Lung (tissue), 12 donors: ENCODE results near the gene AHRR. TPM values are rescaled to one million over a fixed set of nuclear protein-coding genes. Genes with fewer than 3 reads are reported as not detected.

Experiments
- ATAC-seq: fragments of 200-7000 bp; cut with Tn5 transposase; one replicate; pipeline ENCODE4 v1.9.1; 2020; ENCODE audit warnings: moderate number of reproducible peaks; ENCODE audit not compliant: insufficient read depth, low FRiP score
- DNase-seq, 3 donors: peaks; one replicate each; pipeline ENCODE4 v3.0.0-alpha.2; 2013 to 2017
- H3K27ac ChIP-seq, 2 donors: one replicate each; pipeline ENCODE4 v1.5.1; 2013; ENCODE audit warnings: mild to moderate bottlenecking in 2 of 2, moderate library complexity in 2 of 2, control low read depth in 1 of 2, inconsistent platforms in 1 of 2, low read depth in 1 of 2, low read length in 1 of 2
- H3K27me3 ChIP-seq, 3 donors: one replicate each; pipeline ENCODE4 v1.5.1; 2013; ENCODE audit warnings: low read length in 2 of 3; ENCODE audit not compliant: control insufficient read depth in 3 of 3, insufficient read depth in 3 of 3
- H3K36me3 ChIP-seq, 4 donors: one replicate each; pipeline ENCODE4 v1.5.1; 2013; ENCODE audit warnings: low read length in 4 of 4, mild to moderate bottlenecking in 1 of 4, moderate library complexity in 1 of 4; ENCODE audit not compliant: control insufficient read depth in 4 of 4, insufficient read depth in 4 of 4
- H3K4me1 ChIP-seq, 5 donors: one replicate each; pipeline ENCODE4 v1.5.1; 2013; ENCODE audit warnings: low read length in 5 of 5, mild to moderate bottlenecking in 2 of 5, moderate library complexity in 1 of 5; ENCODE audit not compliant: control insufficient read depth in 5 of 5, insufficient read depth in 5 of 5
- H3K4me3 ChIP-seq: one replicate; pipeline ENCODE4 v1.5.1; 2013; ENCODE audit warnings: mild to moderate bottlenecking, control low read depth, moderate library complexity
- H3K9ac ChIP-seq, 2 donors: one replicate each; pipeline ENCODE4 v1.5.1; 2013; ENCODE audit warnings: low read length in 2 of 2, control low read depth in 1 of 2; ENCODE audit not compliant: insufficient read depth in 1 of 2
- H3K9me3 ChIP-seq, 4 donors: one replicate each; pipeline ENCODE4 v1.5.1; 2013; ENCODE audit warnings: low read length in 3 of 4, mild to moderate bottlenecking in 1 of 4, moderate library complexity in 1 of 4; ENCODE audit not compliant: control insufficient read depth in 4 of 4, insufficient read depth in 3 of 4
- CTCF ChIP-seq: IDR thresholded peaks from 2 replicates; pipeline ENCODE4 v1.5.1; 2012; ENCODE audit warnings: mild to moderate bottlenecking; ENCODE audit errors: control extremely low read depth, extremely low read depth
- WGBS, 2 donors: extraction: QIAGEN DNeasy Blood & Tissue Kit; methylation state at CpG; one replicate each; pipeline ENCODE4 v1.1.7; 2013; 5-methylcytosine and 5-hydroxymethylcytosine counted together
- polyA plus RNA-seq, 2 donors: library from polyadenylated mRNA; stranded (reverse); fragments of 200-250 nt; gene quantifications; one replicate each; pipeline ENCODE4 v1.2.1, GENCODE V29; 2013
- total RNA-seq, 2 donors: library from RNA; depleted of rRNA in 1 of 2; stranded (reverse); fragments of >200 nt in 1 of 2; gene quantifications; one replicate each; pipeline ENCODE4 v1.2.1, GENCODE V29; 2014 to 2021
- donor health status: control.
- donor health status: control.
- donor health status: Bipolar disorder and iron deficiency.
- donor health status: healthy.
- donor health status: DM: yes; HTN: yes; CAD: no.

AHRR gene
- total and polyA plus RNA-seq, 4 donors: 0.63 to 8.8 (median 2.8) TPM

DNA sequence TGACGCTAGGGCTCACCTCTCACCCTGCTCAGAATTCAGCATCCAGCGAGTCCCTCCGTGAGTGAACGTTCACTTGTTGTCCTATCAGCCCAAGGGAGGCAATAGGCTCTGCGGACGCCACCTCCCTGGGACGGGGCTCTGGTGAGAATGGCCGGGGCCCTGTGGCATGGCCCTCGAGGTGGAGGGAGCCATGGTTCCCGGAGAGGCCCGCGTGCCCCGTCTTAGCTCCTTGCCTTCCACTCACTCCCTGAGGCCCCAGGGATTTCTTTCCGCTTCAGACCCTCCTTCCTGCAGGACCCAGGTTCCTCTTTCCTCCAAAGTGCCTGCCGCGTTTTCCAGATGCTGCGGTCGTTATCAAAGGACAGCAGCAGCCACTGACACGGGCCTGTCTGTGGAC is 142.9 kb downstream of the AHRR start:
- 94 to 95% methylated on average over 18 to 19 of the region's 19 CpGs for WGBS, 2 donors
- Histone ChIP-seq H3K27me3 (no peaks in the 10 kb centered on the region), H3K9ac (no peak overlapping the region), H3K36me3 (peaks cover 5 to 55% (median 35%) of the 10 kb centered on the region in 4 donors), H3K4me3 (no peak overlapping the region), H3K4me1 (peaks cover 0 to 2% (median 0%) of the 10 kb centered on the region in 5 donors), H3K27ac (no peak overlapping the region), H3K9me3 (no peaks in the 10 kb centered on the region)
- ATAC-seq (no peak), DNase-seq (no peak)
- TF ChIP-seq CTCF: no peak

DNA sequence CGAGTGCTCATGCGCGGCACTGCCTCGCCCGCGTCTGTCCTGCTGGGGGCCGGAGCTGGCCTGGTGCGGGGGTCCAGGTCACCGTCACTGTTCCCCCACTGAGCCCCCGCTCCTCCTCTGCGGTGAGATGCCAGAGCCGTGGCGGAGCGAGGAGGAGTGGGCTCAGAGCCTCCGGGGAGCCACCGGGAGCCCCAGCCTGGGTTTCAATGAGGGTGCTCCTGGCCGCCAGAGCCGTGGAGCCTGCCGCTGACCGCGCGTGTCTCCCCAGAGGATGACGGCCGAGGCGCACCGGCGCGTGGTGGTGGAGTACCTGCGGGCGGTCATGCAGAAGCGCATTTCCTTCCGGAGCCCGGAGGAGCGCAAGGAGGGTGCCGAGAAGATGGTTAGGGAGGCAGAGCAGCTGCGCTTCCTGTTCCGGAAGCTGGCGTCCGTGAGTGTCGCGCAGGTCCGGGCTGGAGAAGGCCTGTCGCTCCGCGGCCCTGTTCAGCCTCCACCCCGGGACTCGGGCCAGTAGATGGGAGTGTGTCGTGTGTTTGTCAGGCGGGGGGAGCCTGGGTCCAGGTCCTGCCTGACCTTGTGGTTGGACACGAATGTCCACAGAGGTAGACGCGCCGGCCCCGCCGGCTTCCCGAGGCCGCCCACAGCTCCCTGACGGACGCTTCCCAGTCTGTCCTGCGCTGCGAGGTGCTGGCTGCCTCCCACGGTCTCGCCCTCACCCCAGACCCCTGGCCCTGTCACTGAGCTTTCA is 143.5 kb downstream of the AHRR start:
- no peaks in the 10 kb centered on the region for H3K9me3 ChIP-seq
- H3K27me3 ChIP-seq: no peaks in the 10 kb centered on the region
- peaks cover 5 to 54% (median 30%) of the 10 kb centered on the region in 4 donors for H3K36me3 ChIP-seq
- H3K27ac ChIP-seq: no peak overlapping the region
- 95 to 96% methylated on average over 63 of the region's 63 CpGs for WGBS, 2 donors
- H3K4me1 ChIP-seq: peaks cover 0 to 3% (median 0%) of the 10 kb centered on the region in 5 donors
- H3K4me3 ChIP-seq: no peak overlapping the region
- H3K9ac ChIP-seq: no peak overlapping the region
- DNase-seq (no peak), ATAC-seq (no peak)
- TF ChIP-seq CTCF: no peak

- ATAC-seq (no peak), DNase-seq (no peak)
- Histone ChIP-seq H3K27me3 (no peaks in the 10 kb centered on the region), H3K27ac (no peak overlapping the region), H3K4me3 (no peak overlapping the region), H3K4me1 (peaks cover 0 to 10% (median under 1%) of the 10 kb centered on the region in 5 donors), H3K9ac (no peak overlapping the region), H3K9me3 (no peaks in the 10 kb centered on the region), H3K36me3 (peaks cover 5 to 50% (median 23%) of the 10 kb centered on the region in 4 donors)
- TF ChIP-seq CTCF: no peak
- WGBS, 2 donors: 90 to 94% methylated on average over 23 to 29 of the region's 29 CpGs
These were observed 144.3 kb downstream of the AHRR start for GRCh38 chr5:465591-466403.
